Endothelial cell of umbilical vein (primary cell): ENCODE results near the gene ODAM. TPM values are rescaled to one million over a fixed set of nuclear protein-coding genes. Genes with fewer than 3 reads are reported as not detected.

ENCODE experiments used
- BruUV-seq: library from RNA; stranded (reverse); fragments of 400-500 nt; replicated peaks from 2 replicates; lab custom pipeline; 2021; lab: Mats Ljungman, UMichigan
- CTCF ChIA-PET: fragments of 300-600, 350-600 bp; sonication (Branson Sonifier 250); formaldehyde crosslinking; loops from one replicate; lab custom pipeline; 2021; ENCODE audit warnings: antibody characterized with exemption, inconsistent platforms; lab: Charles Lee
- POLR2A ChIA-PET: fragments of 300-600, 350-600 bp; sonication (Branson Sonifier 250); formaldehyde crosslinking; loops from one replicate; lab custom pipeline; 2021; ENCODE audit warnings: antibody characterized with exemption, inconsistent platforms; lab: Charles Lee
- DNase-seq: peaks from one replicate; pipeline ENCODE4 v3.0.0-alpha.2; 2011; ENCODE audit warnings: low read depth, low spot score
- FAIRE-seq: peaks from 2 replicates; lab custom pipeline; 2011; peaks lifted over from hg19 to GRCh38; lab: Jason Lieb, UNC
- H2AFZ ChIP-seq: 2 replicates; pipeline ENCODE4 v1.6.0; 2012; ENCODE audit warnings: low read depth, low read length, control low read depth, inconsistent platforms
- H3K27ac ChIP-seq: 2 replicates; pipeline ENCODE4 v1.5.1; 2011; ENCODE audit warnings: low read depth, mild to moderate bottlenecking, control low read depth, low read length, moderate library complexity; ENCODE audit not compliant: insufficient read depth
- H3K27me3 ChIP-seq, 2 experiments: 2 replicates each; pipeline versions ENCODE4 v1.6.0 to v1.6.1; 2011; ENCODE audit warnings: low read length in 2 of 2, mixed read lengths in 1 of 2; ENCODE audit not compliant: control insufficient read depth in 2 of 2, insufficient read depth in 2 of 2
- H3K36me3 ChIP-seq, 2 experiments: 2 replicates in 1 of 2; 3 replicates in 1 of 2; pipeline ENCODE4 v1.5.1; 2011; ENCODE audit warnings: low read length in 2 of 2, mild to moderate bottlenecking in 1 of 2, moderate library complexity in 1 of 2; ENCODE audit not compliant: control insufficient read depth in 2 of 2, insufficient read depth in 2 of 2; ENCODE audit errors: extremely low read depth in 1 of 2
- H3K4me1 ChIP-seq: 3 replicates; pipeline ENCODE4 v1.5.1; 2011; ENCODE audit warnings: mild to moderate bottlenecking, low read length; ENCODE audit not compliant: control insufficient read depth, insufficient read depth; ENCODE audit errors: extremely low read depth
- H3K4me2 ChIP-seq: 2 replicates; pipeline ENCODE4 v1.6.1; 2011; ENCODE audit warnings: low read length, control low read depth, mixed read lengths; ENCODE audit not compliant: insufficient read depth
- H3K4me3 ChIP-seq, 3 experiments: fragments of 200-600 bp in 1 of 3; sonication (generic), shearing (Covaris generic) in 1 of 3; replicated peaks in 1 of 3; 2 replicates each; pipeline ENCODE4 v1.5.1; 2011 to 2016; ENCODE audit warnings: control low read depth in 3 of 3, low read length in 3 of 3, mild to moderate bottlenecking in 2 of 3, inconsistent platforms in 1 of 3, low read depth in 1 of 3, moderate library complexity in 1 of 3; ENCODE audit not compliant: insufficient read depth in 1 of 3
- H3K79me2 ChIP-seq: 2 replicates; pipeline ENCODE4 v1.6.0; 2012; ENCODE audit warnings: low read length, inconsistent platforms; ENCODE audit not compliant: control insufficient read depth, insufficient read depth
- H3K9ac ChIP-seq: replicated peaks from 2 replicates; pipeline ENCODE3; 2011; ENCODE audit warnings: low read length, control low read depth; ENCODE audit not compliant: insufficient read depth; ENCODE audit errors: extremely low read depth
- H3K9me1 ChIP-seq: replicated peaks from 3 replicates; pipeline ENCODE4 v1.6.0; 2011; ENCODE audit warnings: mild to moderate bottlenecking, low read length; ENCODE audit not compliant: control insufficient read depth, insufficient read depth; ENCODE audit errors: extremely low read depth
- H3K9me3 ChIP-seq: replicated peaks from 2 replicates; pipeline ENCODE4 v1.5.1; 2012; ENCODE audit warnings: low read length, inconsistent platforms; ENCODE audit not compliant: control insufficient read depth, insufficient read depth
- H4K20me1 ChIP-seq: replicated peaks from 2 replicates; pipeline ENCODE3; 2011; ENCODE audit warnings: mild to moderate bottlenecking, low read length; ENCODE audit not compliant: control insufficient read depth, insufficient read depth; ENCODE audit errors: extremely low read depth
- EZH2 ChIP-seq: IDR thresholded peaks from 2 replicates; pipeline ENCODE4 v1.6.1; 2012; ENCODE audit warnings: borderline replicate concordance, low read depth, mild to moderate bottlenecking, moderate library complexity, low read length, inconsistent platforms; ENCODE audit not compliant: severe bottlenecking
- FOS ChIP-seq: IDR thresholded peaks from 2 replicates; pipeline ENCODE4 v1.6.1; 2011; ENCODE audit warnings: mild to moderate bottlenecking, low read length, moderate library complexity, borderline replicate concordance; ENCODE audit not compliant: insufficient read depth
- GATA2 ChIP-seq: IDR thresholded peaks from 2 replicates; pipeline ENCODE4 v1.7.0; 2011; ENCODE audit warnings: low read depth, mild to moderate bottlenecking, moderate library complexity, mixed read lengths, low read length; ENCODE audit not compliant: insufficient read length, insufficient read depth
- JUN ChIP-seq: IDR thresholded peaks from 2 replicates; pipeline ENCODE4 v1.6.1; 2011; ENCODE audit warnings: borderline replicate concordance, low read depth; ENCODE audit not compliant: insufficient read length, insufficient read depth
- MYC ChIP-seq: IDR thresholded peaks from one replicate; pipeline ENCODE4 v1.6.1; 2011; ENCODE audit warnings: mild to moderate bottlenecking, low read depth, low read length
- POLR2A ChIP-seq: IDR thresholded peaks from 2 replicates; pipeline ENCODE4 v1.6.1; 2012; ENCODE audit warnings: low read depth, mild to moderate bottlenecking, control low read depth, low read length
- POLR2AphosphoS5 ChIP-seq: IDR thresholded peaks from 2 replicates; pipeline ENCODE4 v1.6.1; 2012; ENCODE audit warnings: low read depth, mild to moderate bottlenecking, control low read depth, low read length, moderate library complexity; ENCODE audit not compliant: insufficient read depth
- dilution Hi-C: fragments of 300-500 bp; cut with MboI; formaldehyde crosslinking; loops from one replicate; pipeline ENCODE4 v1.15.0; 2019; ENCODE audit warnings: low sequenced_read_pairs; ENCODE audit not compliant: extremely low pct_ligation_motif_present
- intact Hi-C: fragments of 100-400 bp; cut with micrococcal nuclease; formaldehyde crosslinking; loops from one replicate; pipeline ENCODE4 v1.10.0; 2022
- polyA plus RNA-seq, 4 experiments: library from polyadenylated mRNA; depleted of rRNA in 3 of 4; stranded (reverse) in 3 of 4; unstranded in 1 of 4; fragments of >200 nt; gene quantifications; 2 replicates each; pipeline versions ENCODE4 v1.2.1 to v1.2.3, GENCODE V29; 2011 to 2012; ENCODE audit warnings: missing spikeins in 1 of 4
- total RNA-seq: library from RNA; stranded (reverse); gene quantifications from 2 replicates; pipeline ENCODE4 v1.2.3, GENCODE V29; 2021
- TF ChIP-seq, protein P1 (sequence below), 2 donors: IDR thresholded peaks; 1 replicate in 1 of 2; 2 replicates in 1 of 2; pipeline ENCODE4 v1.5.1; 2011; ENCODE audit warnings: low read length in 2 of 2, mild to moderate bottlenecking in 2 of 2, moderate library complexity in 2 of 2, control low read depth in 1 of 2, inconsistent platforms in 1 of 2, low read depth in 1 of 2; ENCODE audit not compliant: insufficient read depth in 1 of 2; ENCODE audit errors: extremely low read depth in 1 of 2
- TF ChIP-seq, protein P2 (sequence below): IDR thresholded peaks from 2 replicates; pipeline ENCODE4 v1.6.1; 2011; ENCODE audit not compliant: insufficient read depth, insufficient read length

The ODAM gene
- total and polyA plus RNA-seq, 2 donors (not counting 3 experiments of a cell fraction or from before 2014, with no cell fraction given): not detected

DNA sequence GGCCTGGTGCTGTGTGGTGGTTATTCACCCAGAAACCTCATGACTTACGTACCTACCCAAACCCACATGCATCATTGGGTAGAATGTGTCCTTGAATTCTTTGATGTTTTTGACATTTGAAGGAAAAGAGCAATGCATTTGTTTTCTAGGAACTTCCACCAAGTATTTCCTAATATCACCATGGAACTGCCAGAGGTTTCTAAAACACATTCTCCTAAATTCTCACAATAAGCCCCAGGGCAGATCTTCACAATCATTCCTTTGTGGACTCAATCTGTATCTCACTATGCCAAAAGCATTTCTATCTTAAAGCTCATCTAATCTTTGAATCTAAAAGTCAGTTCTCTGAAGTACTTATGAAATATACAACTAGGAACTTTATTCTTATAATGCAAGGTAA is 8.3 kb upstream of the ODAM start:
- ChIA-PET CTCF (no interaction called here), POLR2A (no interaction called here)
- dilution Hi-C loops (no loop called here), intact Hi-C loops (no loop called here)
- H3K4me1 ChIP-seq: no peaks in the 10 kb centered on the region
- H3K9me3 ChIP-seq: no peaks in the 10 kb centered on the region
- H4K20me1 ChIP-seq: no peaks in the 10 kb centered on the region
- H3K36me3 ChIP-seq: no peaks in the 10 kb centered on the region
- DNase-seq: no peak
- no peak overlapping the region for H2AFZ ChIP-seq
- TF ChIP-seq, protein P1, sequence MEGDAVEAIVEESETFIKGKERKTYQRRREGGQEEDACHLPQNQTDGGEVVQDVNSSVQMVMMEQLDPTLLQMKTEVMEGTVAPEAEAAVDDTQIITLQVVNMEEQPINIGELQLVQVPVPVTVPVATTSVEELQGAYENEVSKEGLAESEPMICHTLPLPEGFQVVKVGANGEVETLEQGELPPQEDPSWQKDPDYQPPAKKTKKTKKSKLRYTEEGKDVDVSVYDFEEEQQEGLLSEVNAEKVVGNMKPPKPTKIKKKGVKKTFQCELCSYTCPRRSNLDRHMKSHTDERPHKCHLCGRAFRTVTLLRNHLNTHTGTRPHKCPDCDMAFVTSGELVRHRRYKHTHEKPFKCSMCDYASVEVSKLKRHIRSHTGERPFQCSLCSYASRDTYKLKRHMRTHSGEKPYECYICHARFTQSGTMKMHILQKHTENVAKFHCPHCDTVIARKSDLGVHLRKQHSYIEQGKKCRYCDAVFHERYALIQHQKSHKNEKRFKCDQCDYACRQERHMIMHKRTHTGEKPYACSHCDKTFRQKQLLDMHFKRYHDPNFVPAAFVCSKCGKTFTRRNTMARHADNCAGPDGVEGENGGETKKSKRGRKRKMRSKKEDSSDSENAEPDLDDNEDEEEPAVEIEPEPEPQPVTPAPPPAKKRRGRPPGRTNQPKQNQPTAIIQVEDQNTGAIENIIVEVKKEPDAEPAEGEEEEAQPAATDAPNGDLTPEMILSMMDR (IDR thresholded peaks at IDR 0.05; ENCODE audit: extremely low read depth in 1 of 2, insufficient read depth in 1 of 2, low read depth in 1 of 2, low read length in 2 of 2): no peak
- TF ChIP-seq POLR2AphosphoS5 (no peak), POLR2A (no peak), GATA2 (no peak), EZH2 (no peak), MYC (no peak), JUN (no peak), FOS (no peak)
- TF ChIP-seq, protein P2, sequence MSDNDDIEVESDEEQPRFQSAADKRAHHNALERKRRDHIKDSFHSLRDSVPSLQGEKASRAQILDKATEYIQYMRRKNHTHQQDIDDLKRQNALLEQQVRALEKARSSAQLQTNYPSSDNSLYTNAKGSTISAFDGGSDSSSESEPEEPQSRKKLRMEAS: no peak
- H3K9me1 ChIP-seq: no peaks in the 10 kb centered on the region
- H3K4me2 ChIP-seq: no peak overlapping the region
- H3K4me3 ChIP-seq: no peak overlapping the region
- peaks cover 0 to 1% of the 10 kb centered on the region in 2 experiments for H3K27me3 ChIP-seq
- no peak for FAIRE-seq
- no peak overlapping the region for H3K27ac ChIP-seq
- BruUV-seq: no TSS peak
- H3K9ac ChIP-seq: no peak overlapping the region
- no peaks in the 10 kb centered on the region for H3K79me2 ChIP-seq
